NAMALWA (cell line): ENCODE measurements around the gene SCARB1.

Experiments used
- DNase-seq: peaks from one replicate; pipeline ENCODE4 v3.0.0-alpha.2; 2015; ENCODE audit warnings: low spot score

The SCARB1 gene

DNA sequence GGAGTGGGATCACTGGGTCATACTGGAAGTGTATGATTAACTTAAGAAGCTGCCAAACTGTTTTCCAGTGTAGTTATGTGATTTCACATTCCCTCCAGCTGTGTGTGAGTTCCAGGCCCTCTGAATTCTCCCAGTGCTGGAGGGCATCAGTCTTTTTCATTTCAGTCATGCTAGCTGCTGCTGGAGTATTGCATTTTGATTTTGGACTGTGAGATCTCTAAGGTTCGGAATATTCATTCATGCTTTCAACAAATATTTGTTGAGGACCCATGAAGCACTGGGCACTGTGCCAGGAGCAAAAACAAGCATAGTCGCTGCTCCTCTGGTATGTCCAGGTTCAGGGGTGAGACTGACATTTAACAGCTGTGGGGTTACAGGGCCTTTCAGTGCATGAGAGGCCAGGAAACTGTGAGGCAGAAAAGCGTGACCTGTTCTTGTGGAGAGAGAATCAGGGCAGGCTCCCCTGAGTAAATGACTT, 133.2 kb downstream of the SCARB1 start:
- DNase-seq: no peak

DNA sequence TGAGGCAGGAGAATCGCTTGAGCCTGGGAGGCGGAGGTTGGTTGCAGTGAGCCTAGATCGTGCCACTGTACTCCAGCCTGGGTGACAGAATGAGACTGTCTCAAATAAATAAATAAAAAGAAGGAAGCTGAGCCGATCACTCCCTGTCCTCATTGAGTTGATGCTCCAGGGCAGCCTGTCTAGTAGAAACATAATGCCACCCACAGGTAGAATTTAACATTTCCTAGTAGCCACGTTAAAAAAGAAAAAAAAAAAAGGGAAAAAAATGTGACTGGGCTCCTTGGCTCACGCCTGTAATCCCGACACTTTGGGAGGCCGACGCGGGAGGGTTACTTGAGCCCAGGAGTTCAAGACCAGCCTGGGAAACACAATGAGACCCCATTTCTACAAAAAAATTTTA, 135.7 kb downstream of the SCARB1 start:
- DNase-seq: no peak

DNA sequence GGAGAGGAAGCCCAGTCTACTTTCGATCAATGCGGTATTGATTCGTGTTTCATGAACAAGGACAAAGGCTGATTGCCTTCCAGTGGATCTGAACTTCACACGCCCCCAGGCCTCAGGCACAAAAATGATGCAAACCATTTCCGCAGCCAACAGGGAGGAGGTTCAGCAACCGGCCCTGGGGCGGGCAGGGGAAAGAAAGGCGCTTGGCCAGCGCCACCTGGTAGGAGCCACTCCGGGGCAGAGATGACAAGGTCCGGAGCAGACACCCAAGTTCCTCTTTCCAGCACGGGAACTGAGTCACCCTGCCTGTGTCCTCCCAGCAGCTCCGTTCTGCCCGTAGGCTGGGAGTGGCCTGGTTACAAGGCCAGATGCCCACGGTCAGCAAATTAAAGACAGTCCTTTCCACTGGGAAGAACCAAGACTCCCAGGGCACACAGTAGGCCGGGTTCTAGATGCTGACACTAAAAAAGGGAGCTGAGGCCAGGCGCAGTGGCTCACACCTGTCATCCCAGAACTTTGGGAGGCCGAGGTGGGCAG, 136.3 kb downstream of the SCARB1 start:
- no peak for DNase-seq
